B cell (primary cell): ENCODE data around the gene MS4A4E.

Source experiments
- EZH2 ChIP-seq: IDR thresholded peaks from 2 replicates; pipeline ENCODE4 v1.6.1; 2012; ENCODE audit warnings: borderline replicate concordance, low read depth, mild to moderate bottlenecking, moderate library complexity, low read length; ENCODE audit not compliant: insufficient read depth, poor library complexity, severe bottlenecking
- TF ChIP-seq, protein P1 (sequence below): fragments of 200-600 bp; IDR thresholded peaks from one replicate; pipeline ENCODE4 v1.8.0; 2022; ENCODE audit warnings: antibody characterized with exemption, mild to moderate bottlenecking

DNA sequence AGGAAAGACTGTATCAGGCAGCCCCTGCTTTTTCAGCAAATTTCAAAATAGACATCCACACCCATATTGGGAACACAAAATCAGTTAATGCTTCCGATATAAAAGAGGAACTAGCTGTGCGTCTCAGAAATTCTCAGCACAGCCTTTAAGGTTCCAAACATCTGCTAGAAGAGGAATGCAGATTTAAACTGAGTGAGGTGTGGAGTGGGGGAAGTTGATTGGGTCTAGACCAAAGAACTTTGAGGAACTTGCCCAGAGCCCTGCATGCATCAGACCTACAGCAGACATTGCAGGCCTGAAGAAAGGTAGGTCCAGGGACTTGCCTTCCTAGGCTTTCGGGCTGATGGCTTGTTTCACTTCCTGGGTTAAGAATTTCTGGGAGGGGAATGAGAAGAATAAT lies 37.5 kb upstream of the MS4A4E start, which contains the start of gene MS4A4A:
- TF ChIP-seq, protein P1, sequence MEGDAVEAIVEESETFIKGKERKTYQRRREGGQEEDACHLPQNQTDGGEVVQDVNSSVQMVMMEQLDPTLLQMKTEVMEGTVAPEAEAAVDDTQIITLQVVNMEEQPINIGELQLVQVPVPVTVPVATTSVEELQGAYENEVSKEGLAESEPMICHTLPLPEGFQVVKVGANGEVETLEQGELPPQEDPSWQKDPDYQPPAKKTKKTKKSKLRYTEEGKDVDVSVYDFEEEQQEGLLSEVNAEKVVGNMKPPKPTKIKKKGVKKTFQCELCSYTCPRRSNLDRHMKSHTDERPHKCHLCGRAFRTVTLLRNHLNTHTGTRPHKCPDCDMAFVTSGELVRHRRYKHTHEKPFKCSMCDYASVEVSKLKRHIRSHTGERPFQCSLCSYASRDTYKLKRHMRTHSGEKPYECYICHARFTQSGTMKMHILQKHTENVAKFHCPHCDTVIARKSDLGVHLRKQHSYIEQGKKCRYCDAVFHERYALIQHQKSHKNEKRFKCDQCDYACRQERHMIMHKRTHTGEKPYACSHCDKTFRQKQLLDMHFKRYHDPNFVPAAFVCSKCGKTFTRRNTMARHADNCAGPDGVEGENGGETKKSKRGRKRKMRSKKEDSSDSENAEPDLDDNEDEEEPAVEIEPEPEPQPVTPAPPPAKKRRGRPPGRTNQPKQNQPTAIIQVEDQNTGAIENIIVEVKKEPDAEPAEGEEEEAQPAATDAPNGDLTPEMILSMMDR, result no peak
- TF ChIP-seq EZH2, result no peak
